Ectodermal cell (in vitro differentiated cells): ENCODE measurements around the gene OSBP. TPM values are rescaled to one million over a fixed set of nuclear protein-coding genes. Genes with fewer than 3 reads are reported as not detected.

Experiments used
- H3K27ac ChIP-seq: 2 replicates; pipeline ENCODE4 v1.7.0; 2013; ENCODE audit warnings: mild to moderate bottlenecking, low read depth, low read length; ENCODE audit not compliant: insufficient read depth, poor library complexity, severe bottlenecking
- H3K27me3 ChIP-seq: 2 replicates; pipeline ENCODE4 v1.7.0; 2013; ENCODE audit warnings: mild to moderate bottlenecking, low read length; ENCODE audit not compliant: insufficient read depth, control insufficient read depth, poor library complexity, severe bottlenecking
- H3K36me3 ChIP-seq: one replicate; pipeline ENCODE4 v1.7.0; 2013; ENCODE audit warnings: low read length; ENCODE audit not compliant: control insufficient read depth, insufficient read depth
- H3K4me1 ChIP-seq: one replicate; pipeline ENCODE4 v1.7.0; 2013; ENCODE audit warnings: low read length; ENCODE audit not compliant: control insufficient read depth, insufficient read depth
- H3K4me3 ChIP-seq: 2 replicates; pipeline ENCODE4 v1.7.0; 2013; ENCODE audit warnings: low read depth, low read length, control low read depth; ENCODE audit not compliant: insufficient read depth
- H3K9me3 ChIP-seq: 2 replicates; pipeline ENCODE4 v1.7.0; 2013; ENCODE audit warnings: mild to moderate bottlenecking, low read length, moderate library complexity; ENCODE audit not compliant: control insufficient read depth
- WGBS, 2 experiments: methylation state at CpG; one replicate each; pipeline ENCODE4 v1.1.7; 2013; ENCODE audit warnings: missing lambda C conversion rate in 2 of 2; 5-methylcytosine and 5-hydroxymethylcytosine counted together
- polyA plus RNA-seq, 4 experiments: library from polyadenylated mRNA; stranded (reverse); fragments of 50-300 nt; gene quantifications; one replicate each; pipeline ENCODE4 v1.2.3, GENCODE V29; 2013

Gene OSBP, protein sequence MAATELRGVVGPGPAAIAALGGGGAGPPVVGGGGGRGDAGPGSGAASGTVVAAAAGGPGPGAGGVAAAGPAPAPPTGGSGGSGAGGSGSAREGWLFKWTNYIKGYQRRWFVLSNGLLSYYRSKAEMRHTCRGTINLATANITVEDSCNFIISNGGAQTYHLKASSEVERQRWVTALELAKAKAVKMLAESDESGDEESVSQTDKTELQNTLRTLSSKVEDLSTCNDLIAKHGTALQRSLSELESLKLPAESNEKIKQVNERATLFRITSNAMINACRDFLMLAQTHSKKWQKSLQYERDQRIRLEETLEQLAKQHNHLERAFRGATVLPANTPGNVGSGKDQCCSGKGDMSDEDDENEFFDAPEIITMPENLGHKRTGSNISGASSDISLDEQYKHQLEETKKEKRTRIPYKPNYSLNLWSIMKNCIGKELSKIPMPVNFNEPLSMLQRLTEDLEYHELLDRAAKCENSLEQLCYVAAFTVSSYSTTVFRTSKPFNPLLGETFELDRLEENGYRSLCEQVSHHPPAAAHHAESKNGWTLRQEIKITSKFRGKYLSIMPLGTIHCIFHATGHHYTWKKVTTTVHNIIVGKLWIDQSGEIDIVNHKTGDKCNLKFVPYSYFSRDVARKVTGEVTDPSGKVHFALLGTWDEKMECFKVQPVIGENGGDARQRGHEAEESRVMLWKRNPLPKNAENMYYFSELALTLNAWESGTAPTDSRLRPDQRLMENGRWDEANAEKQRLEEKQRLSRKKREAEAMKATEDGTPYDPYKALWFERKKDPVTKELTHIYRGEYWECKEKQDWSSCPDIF
- polyA plus RNA-seq (2013, experiment 1 of 4): 35.3 TPM
- polyA plus RNA-seq (2013, experiment 2 of 4): 38.5 TPM
- polyA plus RNA-seq (2013, experiment 3 of 4): 27.3 TPM
- 32.1 TPM for polyA plus RNA-seq (2013, experiment 4 of 4)

DNA sequence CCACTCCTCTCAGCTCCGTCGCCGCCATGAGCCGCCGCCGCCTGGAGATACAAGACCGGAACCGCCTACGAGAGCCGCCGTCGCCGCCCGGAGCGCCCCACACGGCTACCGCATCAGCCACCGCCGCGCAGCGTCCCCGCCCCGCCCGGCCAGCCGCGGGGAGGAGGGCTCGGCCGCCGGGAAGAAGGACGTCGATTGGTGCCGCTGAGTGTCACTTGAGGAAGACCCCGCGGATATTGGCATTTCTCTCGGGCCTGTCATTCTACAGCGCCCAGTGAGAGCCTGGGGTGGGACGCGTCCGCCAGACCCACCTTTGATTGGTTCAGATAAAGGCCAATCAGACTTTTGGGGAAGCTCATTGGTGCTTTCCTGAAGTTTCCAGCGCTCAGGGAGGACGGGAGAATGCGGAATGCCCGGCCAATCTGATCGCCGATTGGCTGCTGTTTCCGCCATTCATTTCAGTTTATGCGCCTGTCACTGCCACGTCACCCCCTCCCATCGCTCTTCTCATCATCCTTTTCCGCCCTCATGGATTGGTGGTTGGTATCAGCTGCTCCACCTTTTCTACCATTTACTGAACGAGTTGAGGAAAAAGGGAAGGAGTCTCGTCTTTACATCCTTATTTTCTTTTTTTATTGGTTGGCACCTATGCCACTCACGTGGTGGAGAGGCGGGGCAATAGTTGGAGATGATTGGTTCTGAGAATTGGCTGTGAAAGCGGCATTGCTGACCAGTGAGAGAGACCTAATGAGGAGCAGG is at the start of gene OSBP:
Gene OSBP (minus strand): TSS at position 138 of the 759 bp plus-strand sequence. CDS start 110 bp downstream, at position 28.
- Histone ChIP-seq H3K4me3 (peak within 1 kb of the TSS; percentile 78), H3K4me1 (peaks cover 10% of the 10 kb centered on the region), H3K9me3 (no peaks in the 10 kb centered on the region), H3K27ac (peak within 1 kb of the TSS; percentile 68), H3K27me3 (no peaks in the 10 kb centered on the region), H3K36me3 (no peaks in the 10 kb centered on the region)
- 0% methylated on average over 55 of the region's 55 CpGs for WGBS, 2 experiments

- Histone ChIP-seq H3K36me3 (peaks cover 34% of the 10 kb centered on the region), H3K9me3 (no peaks in the 10 kb centered on the region), H3K4me1 (no peaks in the 10 kb centered on the region), H3K27ac (no peak overlapping the region), H3K4me3 (no peak overlapping the region), H3K27me3 (no peaks in the 10 kb centered on the region)
- WGBS, 2 experiments: 94 to 97% methylated on average over 1 of the region's 1 CpG
Measured at GRCh38 chr11:59660621-59661020, 45.0 kb upstream of the OSBP start.

DNA sequence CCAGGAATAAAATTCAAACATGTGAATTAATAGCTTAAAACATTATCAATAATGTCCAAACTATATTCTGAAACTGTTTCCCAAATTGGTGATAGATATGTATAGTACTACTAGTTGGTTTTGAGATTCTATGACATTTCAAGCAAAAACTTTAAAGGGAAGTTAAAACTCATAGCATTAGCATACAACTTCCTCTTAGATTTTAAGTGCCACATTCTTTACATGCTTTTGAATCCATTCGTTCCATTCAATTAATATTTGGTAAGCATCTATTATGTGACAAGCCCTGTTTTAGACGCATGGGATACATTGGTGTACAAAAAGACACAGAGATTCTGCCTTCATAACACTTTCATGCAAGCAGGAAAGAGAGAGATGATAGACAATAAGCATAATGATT is 44.4 kb upstream of the OSBP start:
- Histone ChIP-seq H3K4me1 (no peaks in the 10 kb centered on the region), H3K36me3 (peaks cover 41% of the 10 kb centered on the region), H3K27me3 (no peaks in the 10 kb centered on the region), H3K9me3 (no peaks in the 10 kb centered on the region), H3K4me3 (no peak overlapping the region), H3K27ac (no peak overlapping the region)
- WGBS, 2 experiments: 81 to 87% methylated on average over 2 of the region's 2 CpGs

GRCh38 chr11:59658036-59658435 is 42.5 kb upstream of the OSBP start:
- H3K27ac ChIP-seq: no peak overlapping the region
- H3K4me1 ChIP-seq: no peaks in the 10 kb centered on the region
- 92 to 95% methylated on average over 5 of the region's 5 CpGs for WGBS, 2 experiments
- H3K27me3 ChIP-seq: no peaks in the 10 kb centered on the region
- H3K36me3 ChIP-seq: peaks cover 45% of the 10 kb centered on the region
- no peak overlapping the region for H3K4me3 ChIP-seq
- H3K9me3 ChIP-seq: no peaks in the 10 kb centered on the region

DNA sequence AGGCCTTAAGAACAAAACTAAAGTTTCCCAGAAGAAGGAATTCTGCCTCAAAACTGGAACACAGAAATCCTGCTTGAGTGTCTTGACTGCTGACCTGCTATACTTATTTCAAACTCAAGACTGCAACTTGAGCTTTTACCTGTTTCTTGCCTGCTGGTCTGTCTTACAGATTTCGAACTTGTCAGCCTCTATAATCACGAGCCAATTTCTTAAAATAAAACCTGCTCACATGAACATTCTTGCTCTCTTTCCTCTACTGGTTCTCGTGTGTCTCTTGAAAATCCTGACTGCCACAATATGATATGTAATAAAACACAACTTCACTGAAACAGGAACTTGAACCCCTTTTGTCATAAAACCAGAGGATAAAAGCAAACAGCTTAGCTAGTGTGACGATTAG is 39.3 kb upstream of the OSBP start:
- Histone ChIP-seq H3K36me3 (peaks cover 58% of the 10 kb centered on the region), H3K9me3 (no peaks in the 10 kb centered on the region), H3K27ac (no peak overlapping the region), H3K4me1 (no peaks in the 10 kb centered on the region), H3K27me3 (no peaks in the 10 kb centered on the region), H3K4me3 (no peak overlapping the region)
- 97% methylated on average over 4 of the region's 4 CpGs for WGBS, 2 experiments

DNA sequence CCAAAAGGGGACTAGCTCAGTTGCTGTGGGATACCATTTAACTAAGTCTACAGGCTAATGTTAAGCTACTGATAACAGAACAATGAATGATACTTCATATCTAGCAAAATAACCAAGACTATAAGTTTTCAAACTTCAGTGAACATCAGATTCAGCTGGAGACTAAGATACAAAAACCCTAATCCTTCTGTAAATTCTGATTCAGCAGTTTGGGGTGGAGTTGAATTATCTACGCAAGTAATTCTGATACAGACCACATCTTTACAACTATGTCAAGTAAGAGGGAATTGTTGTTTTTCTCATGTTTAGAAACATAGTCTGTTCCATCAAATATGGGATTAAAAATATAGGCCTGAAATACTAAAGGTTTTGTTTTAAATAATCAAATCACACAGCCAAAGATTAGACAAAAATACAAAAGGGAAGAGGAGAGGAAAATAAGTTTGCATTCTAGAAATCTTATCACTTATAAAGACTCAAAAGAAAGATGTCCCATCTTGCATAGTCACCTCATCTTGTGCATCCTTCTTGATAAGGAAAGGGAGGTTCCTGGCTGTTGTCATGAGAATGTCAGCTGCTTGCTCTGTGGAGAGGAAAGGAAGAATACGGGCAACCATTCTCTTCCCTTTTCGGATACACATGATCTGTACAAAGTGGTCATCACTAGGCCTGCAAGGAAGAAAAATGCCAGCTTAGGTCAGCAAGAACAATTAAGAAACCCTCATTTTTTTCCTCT is 31.8 kb upstream of the OSBP start:
- H3K27ac ChIP-seq: no peak overlapping the region
- H3K9me3 ChIP-seq: no peaks in the 10 kb centered on the region
- H3K36me3 ChIP-seq: peaks cover 65% of the 10 kb centered on the region
- WGBS, 2 experiments: 94 to 98% methylated on average over 2 to 3 of the region's 3 CpGs
- no peak overlapping the region for H3K4me3 ChIP-seq
- no peaks in the 10 kb centered on the region for H3K4me1 ChIP-seq
- no peaks in the 10 kb centered on the region for H3K27me3 ChIP-seq

- WGBS, 2 experiments: 94 to 100% methylated on average over 2 to 3 of the region's 3 CpGs
- no peak overlapping the region for H3K27ac ChIP-seq
- no peak overlapping the region for H3K4me3 ChIP-seq
- peaks cover 60% of the 10 kb centered on the region for H3K36me3 ChIP-seq
- H3K9me3 ChIP-seq: no peaks in the 10 kb centered on the region
- H3K4me1 ChIP-seq: no peaks in the 10 kb centered on the region
- H3K27me3 ChIP-seq: no peaks in the 10 kb centered on the region
Measured at GRCh38 chr11:59644528-59644927, 29.0 kb upstream of the OSBP start.

- H3K36me3 ChIP-seq: peaks cover 60% of the 10 kb centered on the region
- H3K4me3 ChIP-seq: no peak overlapping the region
- no peak overlapping the region for H3K27ac ChIP-seq
- H3K27me3 ChIP-seq: no peaks in the 10 kb centered on the region
- no peaks in the 10 kb centered on the region for H3K4me1 ChIP-seq
- no peaks in the 10 kb centered on the region for H3K9me3 ChIP-seq
- WGBS, 2 experiments: 92 to 95% methylated on average over 3 of the region's 3 CpGs
Measured at GRCh38 chr11:59643390-59643789, 27.8 kb upstream of the OSBP start.

- Histone ChIP-seq H3K36me3 (peaks cover 66% of the 10 kb centered on the region), H3K27me3 (no peaks in the 10 kb centered on the region), H3K4me1 (no peaks in the 10 kb centered on the region), H3K27ac (no peak overlapping the region), H3K9me3 (no peaks in the 10 kb centered on the region), H3K4me3 (no peak overlapping the region)
- WGBS, 2 experiments: 90 to 91% methylated on average over 3 of the region's 3 CpGs
Measured at GRCh38 chr11:59641156-59641555, 25.6 kb upstream of the OSBP start.
